Measurements from ENCODE around the gene TOMM70. TPM values are rescaled to one million over a fixed set of nuclear protein-coding genes. Genes with fewer than 3 reads are reported as not detected.

The TOMM70 gene
- total and polyA plus RNA-seq, 11 donors = 25.9 to 67.0 (median 56.2) TPM

- ATAC-seq (no peak), DNase-seq (no peak)
- no peaks in the 10 kb centered on the region for H3K27me3 ChIP-seq
- no peak overlapping the region for H3K27ac ChIP-seq
- TF ChIP-seq CTCF (IDR thresholded peaks at IDR 0.05) (no peak), POLR2A (IDR thresholded peaks at IDR 0.05) (no peak)
- intact Hi-C loops (cut with DNase I) = no loop called here
- H3K4me1 ChIP-seq = no peaks in the 10 kb centered on the region
- no peak overlapping the region for H3K4me3 ChIP-seq
- peaks cover 0 to 67% (median 50%) of the 10 kb centered on the region in 9 donors for H3K36me3 ChIP-seq
- H3K9me3 ChIP-seq = peaks cover 0 to 4% (median 0%) of the 10 kb centered on the region in 12 donors
Measured at GRCh38 chr3:100325827-100326226, 75.1 kb downstream of the TOMM70 start.

- intact Hi-C loops (cut with DNase I) = no loop called here
- ATAC-seq (no peak), DNase-seq (no peak)
- Histone ChIP-seq H3K4me3 (no peak overlapping the region), H3K4me1 (no peaks in the 10 kb centered on the region), H3K9me3 (peaks cover 0 to 4% (median 0%) of the 10 kb centered on the region in 12 donors), H3K27me3 (no peaks in the 10 kb centered on the region), H3K27ac (no peak overlapping the region), H3K36me3 (peaks cover 3 to 85% (median 67%) of the 10 kb centered on the region in 9 donors)
- no peak for TF ChIP-seq CTCF (IDR thresholded peaks at IDR 0.05)
- no peak for TF ChIP-seq POLR2A (IDR thresholded peaks at IDR 0.05)
Measured at GRCh38 chr3:100324044-100324443, 76.8 kb downstream of the TOMM70 start.

GRCh38 chr3:100319951-100320350, 80.9 kb downstream of the TOMM70 start:
- intact Hi-C loops (cut with DNase I) = loop anchor here in 6 of 10 donors (5.0 to 10.0 kb wide), 3 partner anchors 267 to 275 kb away; no protein-coding TSS in a partner anchor
- DNase-seq = no peak
- H3K27ac ChIP-seq = no peak overlapping the region
- H3K4me1 ChIP-seq = peaks cover 0 to 10% (median 0%) of the 10 kb centered on the region in 12 donors
- no peak for TF ChIP-seq POLR2A (IDR thresholded peaks at IDR 0.05)
- TF ChIP-seq CTCF (IDR thresholded peaks at IDR 0.05) = no peak
- H3K36me3 ChIP-seq = peaks cover 3 to 93% (median 76%) of the 10 kb centered on the region in 9 donors
- WGBS, 4 donors = 87 to 94% (median 91%) methylated on average over 2 of the region's 2 CpGs
- ATAC-seq = no peak
- H3K9me3 ChIP-seq = no peaks in the 10 kb centered on the region
- H3K27me3 ChIP-seq = no peaks in the 10 kb centered on the region
- no peak overlapping the region for H3K4me3 ChIP-seq

GRCh38 chr3:100317912-100318311, 83.0 kb downstream of the TOMM70 start:
- DNase-seq (no peak), ATAC-seq (no peak)
- TF ChIP-seq POLR2A (IDR thresholded peaks at IDR 0.05) (no peak), CTCF (IDR thresholded peaks at IDR 0.05) (no peak)
- intact Hi-C loops (cut with DNase I) = loop anchor here in 9 of 10 donors (2.0 to 10.0 kb wide), 4 partner anchors 269 to 277 kb away; no protein-coding TSS in a partner anchor
- Histone ChIP-seq H3K27ac (peak overlapping the region in 1 of 12 donors; percentile 1), H3K4me1 (peaks cover 0 to 10% (median 0%) of the 10 kb centered on the region in 12 donors), H3K27me3 (no peaks in the 10 kb centered on the region), H3K36me3 (peaks cover 3 to 89% (median 63%) of the 10 kb centered on the region in 9 donors), H3K9me3 (no peaks in the 10 kb centered on the region), H3K4me3 (no peak overlapping the region)
- WGBS, 4 donors = 69 to 80% (median 72%) methylated on average over 2 of the region's 2 CpGs
